Transverse colon (tissue), 3 donors: Measurements from ENCODE around the gene RBM23.

Source experiments
- CTCF ChIP-seq, 5 experiments: fragments of 200-600 bp in 3 of 5; fragments of 450-650 bp in 2 of 5; sonication (generic) in 3 of 5; IDR thresholded peaks; 1 replicate in 2 of 5; 2 replicates in 3 of 5; pipeline ENCODE4 v1.5.1; 2016 to 2017; ENCODE audit warnings: antibody characterized with exemption in 5 of 5, inconsistent platforms in 3 of 5, mild to moderate bottlenecking in 2 of 5, moderate library complexity in 1 of 5
- POLR2A ChIP-seq: fragments of 450-650 bp; IDR thresholded peaks from one replicate; pipeline ENCODE4 v1.6.1; 2016; ENCODE audit warnings: antibody characterized with exemption, mild to moderate bottlenecking, moderate library complexity

- TF ChIP-seq CTCF (IDR thresholded peaks at IDR 0.05) (no peak), POLR2A (no peak)
These were observed 52.1 kb downstream of the RBM23 start for GRCh38 chr14:22866874-22867273.
